Measurements from ENCODE around the gene TLE6.
"Not testable (repeated sequence)": the region's sequence is repeated elsewhere in the genome, so short reads cannot be mapped to it uniquely, and the experiment has no call there.

TLE6 gene

GRCh38 chr19:3024870-3025548 lies 47.6 kb downstream of the TLE6 start:
- DNase-seq (ENCODE audit: extremely low spot score, insufficient read length, low read depth) (no peak), FAIRE-seq (no peak)

DNA sequence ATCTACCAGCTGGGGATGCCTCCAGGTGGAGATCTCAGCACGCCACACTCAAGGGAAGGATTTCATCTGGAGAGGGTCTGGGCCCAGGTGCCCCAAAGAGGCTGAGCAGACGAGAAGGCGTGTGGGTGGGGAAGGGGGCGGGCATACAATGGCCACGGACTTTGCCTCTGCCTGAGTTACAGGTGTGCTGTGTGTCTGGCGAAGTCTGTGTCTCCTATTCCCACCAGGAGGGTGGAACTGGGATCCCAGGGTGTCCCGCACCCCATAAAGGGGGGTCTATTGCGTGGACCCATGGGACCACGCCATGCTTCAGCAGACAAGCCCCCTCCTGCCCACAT lies 48.2 kb downstream of the TLE6 start:
- FAIRE-seq (no peak), DNase-seq (ENCODE audit: extremely low spot score, insufficient read length, low read depth) (no peak)

GRCh38 chr19:3026768-3027167 lies 49.4 kb downstream of the TLE6 start:
- FAIRE-seq = no peak
- DNase-seq (ENCODE audit: extremely low spot score, insufficient read length, low read depth) = no peak

GRCh38 chr19:3027292-3027691 lies 49.9 kb downstream of the TLE6 start:
- FAIRE-seq = no peak
- DNase-seq (ENCODE audit: extremely low spot score, insufficient read length, low read depth) = no peak

DNA sequence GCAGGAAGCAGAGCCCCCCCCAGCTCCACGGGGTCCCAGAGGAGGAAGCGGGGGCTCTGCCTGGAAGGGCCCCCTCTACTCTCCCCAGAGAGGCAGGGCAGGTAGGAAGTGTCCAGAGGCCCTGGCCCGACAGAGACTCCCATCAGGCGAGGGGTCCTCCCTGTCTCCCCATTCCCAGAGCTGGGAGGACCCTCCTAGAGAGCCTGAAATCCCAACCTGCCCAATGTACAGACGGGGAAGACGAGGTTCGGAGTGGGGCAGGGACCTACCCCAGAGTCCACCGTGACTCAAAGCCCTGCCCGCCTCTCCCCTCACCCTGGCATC lies 50.6 kb downstream of the TLE6 start:
- no peak for FAIRE-seq

DNA sequence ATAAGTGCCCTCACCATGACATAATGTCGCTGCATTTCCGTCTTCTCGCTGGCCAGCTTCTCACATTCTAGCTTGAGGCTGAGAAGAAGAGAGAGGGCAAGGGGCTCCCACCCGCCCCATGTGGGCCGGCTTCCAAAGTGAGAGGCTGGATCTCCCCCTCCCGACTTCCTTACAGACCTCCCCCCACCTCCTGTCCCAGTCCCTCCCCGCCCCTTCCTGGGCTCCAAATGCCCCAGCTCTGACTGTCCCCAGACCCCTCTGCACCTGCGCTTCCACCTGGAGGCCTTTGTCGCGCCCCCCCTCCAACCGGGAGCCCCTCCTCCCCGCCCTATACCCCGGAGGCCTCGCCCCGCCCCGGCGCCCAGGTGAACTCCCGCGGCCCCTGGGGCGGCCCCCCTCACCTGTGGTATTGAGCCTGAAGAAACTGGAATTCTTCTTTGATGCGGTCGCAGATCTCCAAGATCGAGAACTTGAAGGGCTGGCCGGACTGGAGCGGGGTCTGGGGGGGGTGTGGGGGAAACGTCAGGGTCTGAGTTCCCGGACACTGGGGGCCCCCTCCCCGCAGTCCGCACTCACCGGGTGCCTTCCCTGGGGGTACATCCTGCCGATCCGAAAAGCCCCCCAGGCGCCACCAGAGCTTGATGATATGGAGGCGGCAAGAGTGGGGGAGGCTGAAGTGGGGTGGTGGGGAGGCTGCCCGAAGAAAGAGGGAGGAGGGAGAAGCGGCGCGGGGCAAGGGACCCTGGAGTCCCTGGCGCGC lies 51.1 kb downstream of the TLE6 start:
- DNase-seq (ENCODE audit: extremely low spot score, insufficient read length, low read depth) = no peak
- no peak for FAIRE-seq

More for the DNA sequence above, 50.6 kb downstream of the TLE6 start:
- DNase-seq (ENCODE audit: extremely low spot score, insufficient read length, low read depth) = no peak

- DNase-seq (ENCODE audit: extremely low spot score, insufficient read length, low read depth) (no peak), FAIRE-seq (no peak)
Observed at GRCh38 chr19:3029065-3029923, 51.9 kb downstream of the TLE6 start, which contains the start of gene TLE2. TLE2 (minus strand) TSS chr19:3029280; CDS start chr19:3028904, 376 bp downstream.

GRCh38 chr19:3031607-3031867 lies 54.2 kb downstream of the TLE6 start:
- DNase-seq (ENCODE audit: extremely low spot score, insufficient read length, low read depth) (no peak), FAIRE-seq (no peak)

GRCh38 chr19:3033595-3034405 lies 56.4 kb downstream of the TLE6 start:
- DNase-seq (ENCODE audit: extremely low spot score, insufficient read length, low read depth) (no peak), FAIRE-seq (no peak)

DNA sequence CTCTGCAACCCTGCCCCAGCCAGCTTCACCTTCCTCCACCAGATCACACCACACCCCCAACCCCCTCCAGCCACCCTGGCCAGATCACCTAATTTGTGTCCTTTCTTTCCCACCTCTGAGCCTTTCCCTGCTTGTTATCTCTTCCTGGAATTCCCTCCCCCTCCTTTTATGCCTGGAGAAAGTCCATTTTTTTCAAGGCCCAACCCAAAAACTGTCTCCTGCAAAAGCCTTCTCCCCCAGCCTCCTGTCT lies 57.0 kb downstream of the TLE6 start:
- FAIRE-seq = no peak
- no peak for DNase-seq (ENCODE audit: extremely low spot score, insufficient read length, low read depth)

GRCh38 chr19:3034656-3035541 lies 57.5 kb downstream of the TLE6 start:
- no peak for DNase-seq (ENCODE audit: extremely low spot score, insufficient read length, low read depth)

GRCh38 chr19:3035542-3036118 lies 58.3 kb downstream of the TLE6 start:
- peak; percentile 100 for DNase-seq (ENCODE audit: extremely low spot score, insufficient read length, low read depth)
- FAIRE-seq = peak; percentile 99

More at GRCh38 chr19:3034656-3035541, 57.5 kb downstream of the TLE6 start:
- no peak for FAIRE-seq

DNA sequence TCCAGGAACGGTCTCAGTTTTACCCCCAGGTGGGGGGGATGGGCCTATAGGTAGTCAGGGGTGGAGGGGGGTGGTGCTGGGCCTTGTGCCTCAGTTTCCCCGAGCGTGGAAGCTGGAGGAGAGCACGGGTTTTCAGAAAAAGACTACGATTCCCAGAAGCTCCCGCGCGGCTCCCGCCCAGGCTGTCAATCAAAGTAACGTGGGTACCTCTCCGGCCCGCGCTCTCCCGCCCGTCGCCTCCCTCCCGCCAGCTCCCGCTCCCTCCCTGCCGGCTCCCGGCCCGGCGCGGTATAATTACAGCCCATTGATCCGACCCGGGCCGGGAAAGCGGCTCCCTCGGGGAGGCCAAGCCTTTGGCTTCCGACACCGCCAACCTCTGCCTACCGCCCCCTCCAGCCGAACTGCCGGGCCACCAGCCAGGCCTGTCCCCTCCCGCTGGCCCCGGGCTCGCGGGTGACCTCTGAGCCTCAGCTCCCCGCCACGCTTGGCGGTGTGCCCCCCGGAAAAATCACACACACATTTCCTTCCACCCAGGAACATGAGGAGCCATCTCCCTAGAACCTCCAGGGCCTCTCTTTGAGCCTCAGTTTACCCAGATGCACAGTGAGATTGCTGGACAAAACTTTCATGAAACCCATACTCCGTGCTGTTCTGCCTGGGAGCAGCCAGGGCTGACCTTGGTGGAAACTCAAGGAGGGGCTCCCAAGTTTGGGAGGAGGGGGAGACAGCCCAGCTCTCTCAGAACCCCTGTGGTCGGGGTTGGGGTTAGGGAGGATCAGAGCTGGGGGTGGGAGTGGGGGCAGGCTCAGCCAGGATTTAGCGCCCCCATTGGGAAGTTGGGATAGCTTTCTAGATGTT lies 59.0 kb downstream of the TLE6 start:
- DNase-seq (ENCODE audit: extremely low spot score, insufficient read length, low read depth) (peak; percentile 70), FAIRE-seq (no peak)

GRCh38 chr19:3036977-3037544 lies 59.7 kb downstream of the TLE6 start:
- not testable (repeated sequence) for DNase-seq (ENCODE audit: extremely low spot score, insufficient read length, low read depth); FAIRE-seq

DNA sequence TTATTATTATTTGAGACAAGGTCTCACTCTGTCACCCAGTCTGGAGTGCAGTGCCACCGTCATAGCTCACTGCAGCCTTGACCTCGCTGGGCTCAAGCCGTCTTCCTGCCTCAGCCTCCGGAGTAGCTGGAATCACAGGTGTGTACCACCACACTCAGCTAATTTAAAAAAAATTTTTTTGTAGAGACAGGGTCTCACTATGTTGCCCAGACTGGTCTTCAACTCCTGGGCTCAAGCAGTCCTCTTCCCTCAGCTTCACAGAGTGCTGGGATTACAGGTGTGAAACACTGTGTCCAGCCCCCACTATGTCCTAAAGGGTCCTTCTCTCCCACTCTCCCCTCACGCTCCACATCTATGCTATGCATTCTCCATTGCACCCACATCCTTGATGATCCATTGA lies 60.9 kb downstream of the TLE6 start:
- DNase-seq (ENCODE audit: extremely low spot score, insufficient read length, low read depth) (no peak), FAIRE-seq (no peak)

GRCh38 chr19:3039125-3039524 lies 61.8 kb downstream of the TLE6 start:
- DNase-seq (ENCODE audit: extremely low spot score, insufficient read length, low read depth) (no peak), FAIRE-seq (no peak)

DNA sequence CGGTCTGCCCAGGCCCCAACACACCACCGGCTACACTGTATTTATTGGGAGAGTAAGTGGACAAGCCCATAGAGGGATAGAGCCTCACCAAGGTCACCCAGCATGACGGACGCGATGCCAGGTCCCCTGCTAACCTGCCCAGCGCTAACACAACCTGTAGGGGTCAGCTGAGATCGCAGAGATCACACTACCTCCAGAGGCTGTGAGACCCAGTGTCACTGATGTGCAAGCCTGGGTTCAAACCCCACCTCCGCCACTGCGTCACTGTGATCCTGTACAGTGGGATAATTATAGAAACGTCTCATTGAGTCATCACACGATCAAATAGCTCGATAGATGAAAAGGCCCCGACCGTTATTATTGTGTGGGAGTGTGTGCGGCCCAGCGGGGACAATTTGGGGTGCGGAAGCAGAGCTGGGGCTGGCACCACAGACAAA lies 62.3 kb downstream of the TLE6 start:
- DNase-seq (ENCODE audit: extremely low spot score, insufficient read length, low read depth) (no peak), FAIRE-seq (no peak)

DNA sequence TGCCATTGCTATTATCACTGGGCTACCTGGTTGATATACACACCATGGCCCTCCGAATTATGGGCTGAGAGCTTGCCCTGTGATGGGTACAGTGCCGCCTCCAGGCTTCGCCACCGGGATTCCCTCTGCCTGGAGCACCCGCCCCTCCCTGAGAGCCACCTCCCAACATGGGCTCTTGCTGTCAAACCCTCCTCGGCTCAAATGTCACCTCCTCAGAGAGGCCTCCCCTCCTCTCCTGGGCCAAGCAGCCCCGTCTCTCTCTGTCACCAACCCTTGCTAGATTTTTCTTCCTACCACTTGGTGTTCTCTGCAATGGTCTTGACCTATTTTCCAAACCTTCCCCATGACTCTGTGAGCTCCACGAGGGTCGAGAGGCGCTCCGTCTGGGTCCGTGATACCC lies 64.0 kb downstream of the TLE6 start:
- no peak for DNase-seq (ENCODE audit: extremely low spot score, insufficient read length, low read depth)
- no peak for FAIRE-seq
